Eye (tissue), 1 donor: ENCODE data around the gene PRKN.

ENCODE experiments used
- DNase-seq: peaks from one replicate; pipeline ENCODE4 v3.0.0-alpha.2; 2015

Gene PRKN

DNA sequence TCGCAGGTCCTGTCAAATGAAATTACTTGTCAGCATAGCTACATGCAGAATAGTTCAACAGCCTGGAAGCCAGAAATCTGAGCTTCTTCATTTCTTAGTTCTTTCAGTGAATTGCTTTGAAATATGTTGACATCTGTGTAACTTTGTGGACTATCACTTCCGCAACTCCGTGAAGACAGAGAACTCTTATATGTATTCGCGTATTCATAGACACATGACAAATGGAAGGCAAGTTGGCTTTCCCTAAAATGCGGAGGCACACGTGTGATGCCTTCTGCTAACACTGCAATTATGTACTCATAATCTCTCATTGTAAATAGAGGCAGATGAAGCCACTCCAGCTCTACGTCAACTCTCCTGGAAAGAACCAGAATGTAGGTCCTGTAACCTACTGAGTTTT, 701.5 kb downstream of the PRKN start:
- DNase-seq = peak; percentile 33

DNA sequence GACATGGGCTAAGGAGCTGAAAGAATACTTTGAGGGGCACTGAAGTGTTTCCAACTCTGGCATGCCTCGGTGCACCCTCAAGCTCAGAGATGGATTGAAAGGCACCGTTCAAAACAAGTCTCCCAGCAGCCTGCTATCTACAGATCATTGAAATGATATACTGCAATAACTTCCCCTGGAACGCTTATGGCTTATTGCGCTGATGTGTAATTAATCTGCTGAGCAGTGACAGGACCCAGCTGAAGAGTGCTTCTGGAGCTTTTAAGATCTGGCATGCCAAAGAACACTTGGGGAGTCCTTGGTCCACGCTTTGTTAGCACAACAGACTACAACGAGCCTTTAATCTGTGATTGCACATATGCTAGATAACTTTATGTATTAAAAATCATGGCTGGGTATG, 708.2 kb downstream of the PRKN start:
- peak; percentile 21 for DNase-seq

DNA sequence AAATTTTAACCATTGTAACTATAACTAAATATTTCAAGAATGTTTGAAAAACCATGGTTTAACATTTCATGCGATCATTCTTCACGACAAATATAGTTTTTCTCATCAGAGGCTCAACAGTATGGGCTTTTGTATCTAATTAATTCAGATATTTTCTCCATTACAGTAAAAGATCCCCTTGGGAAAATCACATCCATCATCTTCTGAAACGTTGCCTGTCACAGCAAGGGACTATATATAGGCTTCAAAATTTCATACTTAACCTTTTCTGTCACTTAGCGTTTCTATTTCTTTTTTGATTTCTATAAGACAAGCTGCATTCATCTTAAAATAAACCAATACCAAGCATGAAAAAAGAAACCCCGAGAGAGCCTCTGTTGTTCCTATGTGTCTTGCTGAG, 710.0 kb downstream of the PRKN start:
- no peak for DNase-seq

DNA sequence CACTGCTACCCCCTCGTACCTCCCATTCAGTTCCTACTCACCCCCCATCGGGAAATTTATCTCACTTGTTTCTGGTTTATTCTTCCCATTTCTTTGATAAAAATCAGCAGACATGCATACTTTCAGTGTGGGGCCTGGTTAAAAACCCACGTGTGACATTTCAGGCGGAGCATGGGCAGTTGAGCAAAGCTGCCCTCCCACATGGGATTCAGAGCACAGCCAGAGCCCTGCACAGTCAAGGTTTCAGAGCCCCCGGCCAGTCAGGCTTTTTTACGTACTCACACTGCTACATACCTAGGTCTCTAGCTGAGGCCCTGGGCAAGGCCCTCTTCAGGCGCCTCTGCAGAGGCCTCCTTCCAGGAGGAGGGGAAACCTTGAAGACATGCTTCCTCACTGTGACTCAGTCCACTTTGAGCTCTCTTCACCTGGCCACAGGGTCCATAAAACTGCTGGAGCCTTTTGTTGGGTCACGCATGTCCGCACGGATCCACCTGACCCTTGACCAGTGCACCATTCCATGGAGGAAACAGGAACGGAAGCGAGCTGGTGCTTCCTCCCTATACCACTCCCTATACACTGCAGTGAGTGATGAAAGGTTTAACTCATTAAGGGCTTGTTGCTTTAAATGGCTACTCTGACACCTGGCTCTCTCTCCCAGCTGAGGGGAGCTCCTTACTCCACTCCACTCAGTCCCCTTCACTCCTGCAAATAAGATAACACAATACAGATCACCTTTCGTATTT, 713.3 kb downstream of the PRKN start:
- DNase-seq = no peak

DNA sequence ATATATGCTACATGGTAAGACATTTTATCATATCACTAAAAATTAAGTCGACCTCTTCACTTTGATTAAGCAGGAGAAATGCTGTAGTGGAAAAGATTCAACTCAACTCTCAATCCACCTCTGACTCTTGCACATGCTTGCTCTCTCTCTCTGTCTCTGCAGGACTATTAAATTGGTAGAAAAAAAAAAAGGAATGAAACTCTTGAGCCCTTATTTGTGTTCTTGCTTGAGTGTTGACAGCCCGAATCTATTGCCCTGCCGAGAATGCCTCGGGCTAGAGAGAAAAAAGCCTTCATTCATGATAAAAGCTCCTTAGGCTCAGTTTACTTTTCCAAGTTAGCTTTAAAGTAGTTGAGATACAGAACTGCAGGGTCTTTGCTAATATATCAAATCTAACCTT, 722.2 kb downstream of the PRKN start:
- no peak for DNase-seq

DNA sequence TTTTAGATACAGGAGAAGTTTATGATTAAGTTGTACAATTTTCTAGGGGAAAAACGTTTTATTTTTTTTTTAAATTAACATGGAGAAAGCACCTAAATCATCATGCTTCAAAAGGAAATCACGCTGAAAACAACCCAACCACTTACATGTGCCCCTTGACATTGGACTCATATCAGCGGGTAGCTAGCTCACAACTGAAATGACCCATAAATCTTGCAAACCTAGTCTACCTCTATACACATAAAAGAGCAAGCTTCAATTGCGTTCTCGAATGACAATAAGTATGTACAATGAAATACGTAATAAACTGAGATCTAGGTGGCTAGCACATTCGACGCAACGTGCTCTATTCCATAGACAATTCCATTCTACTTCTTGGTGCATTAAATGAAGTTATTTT, 730.8 kb downstream of the PRKN start:
- no peak for DNase-seq

DNA sequence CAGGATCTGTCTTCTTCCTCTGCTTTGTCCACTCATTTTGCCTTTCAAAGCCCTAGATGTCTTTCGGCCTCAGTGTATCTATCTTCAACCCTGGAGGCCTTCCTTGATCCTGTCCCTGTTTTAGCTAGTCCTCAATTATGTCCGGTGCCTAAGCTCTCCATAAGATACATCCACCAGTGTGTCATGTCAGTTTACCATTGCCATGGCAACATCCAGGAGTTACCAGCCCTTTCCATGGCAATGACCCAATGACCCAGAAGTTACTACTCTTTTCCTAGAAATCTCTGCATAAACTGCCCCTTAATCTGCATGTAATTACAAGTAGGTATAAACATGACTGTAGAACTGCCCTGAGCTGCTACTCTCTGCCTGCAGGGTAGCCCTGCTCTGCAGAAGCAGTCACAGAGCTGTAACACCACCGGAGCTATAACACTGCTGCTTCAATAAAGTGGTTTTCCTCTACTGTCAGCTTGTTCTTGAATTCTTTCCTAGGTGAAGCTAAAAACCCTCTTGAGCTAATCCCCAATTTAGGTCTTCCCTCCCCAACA, 741.6 kb downstream of the PRKN start:
- peak; percentile 45 for DNase-seq

DNA sequence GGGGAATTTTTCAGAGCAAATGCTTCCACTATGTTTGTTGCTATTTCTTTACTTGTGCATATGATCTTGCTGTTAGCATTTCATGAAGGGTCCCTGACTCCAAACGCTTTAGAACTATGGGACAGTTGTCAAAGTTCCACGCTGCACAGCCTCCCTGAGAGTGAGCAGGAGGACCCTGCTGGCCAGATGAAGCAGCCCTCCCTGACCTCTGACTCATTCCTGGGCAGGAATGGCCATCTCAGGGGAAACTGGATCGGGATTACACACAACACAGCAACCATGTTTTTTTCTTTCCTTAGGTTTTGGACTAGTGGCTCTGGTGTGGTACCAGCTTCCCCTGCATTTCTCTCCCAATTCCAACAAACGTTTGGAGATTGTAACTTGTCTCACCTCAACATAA, 742.9 kb downstream of the PRKN start:
- no peak for DNase-seq

DNA sequence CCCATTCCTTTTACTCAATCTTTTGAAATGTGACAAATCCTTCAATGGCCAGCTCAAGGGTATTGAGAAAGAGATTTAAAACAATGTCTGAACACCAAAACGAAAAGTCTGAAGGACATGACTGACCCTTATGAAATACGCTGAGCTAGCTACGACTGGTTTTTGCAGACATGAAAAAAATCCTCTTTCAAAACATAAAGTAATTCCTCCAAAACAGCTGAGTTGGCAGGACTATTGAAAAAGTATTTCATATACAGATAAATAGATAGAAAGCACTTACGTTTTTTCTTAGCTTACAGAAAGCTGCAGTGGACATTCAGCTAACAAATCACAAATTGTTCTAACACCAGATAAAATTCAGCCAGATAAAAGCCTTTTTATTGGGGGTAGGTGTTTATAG, 751.0 kb downstream of the PRKN start:
- DNase-seq = no peak

DNA sequence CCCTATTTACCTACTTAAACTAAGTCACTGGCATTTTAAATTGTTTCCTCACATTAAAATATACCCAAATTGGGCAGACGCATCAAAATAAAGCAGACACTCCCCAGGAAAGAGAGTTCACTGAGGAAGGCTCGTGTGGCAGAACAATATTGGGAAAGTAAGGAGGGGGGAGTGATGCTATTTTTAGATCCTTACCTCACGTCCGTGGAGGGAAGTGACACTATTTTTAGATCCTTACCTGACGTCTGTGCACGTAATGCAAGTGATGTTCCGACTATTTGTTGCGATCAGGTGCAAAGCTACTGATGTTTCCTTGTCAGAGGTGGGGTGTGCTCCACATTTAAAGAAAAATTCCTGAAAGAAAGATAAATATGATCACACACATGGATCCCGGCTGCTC, 754.5 kb downstream of the PRKN start:
- no peak for DNase-seq

DNA sequence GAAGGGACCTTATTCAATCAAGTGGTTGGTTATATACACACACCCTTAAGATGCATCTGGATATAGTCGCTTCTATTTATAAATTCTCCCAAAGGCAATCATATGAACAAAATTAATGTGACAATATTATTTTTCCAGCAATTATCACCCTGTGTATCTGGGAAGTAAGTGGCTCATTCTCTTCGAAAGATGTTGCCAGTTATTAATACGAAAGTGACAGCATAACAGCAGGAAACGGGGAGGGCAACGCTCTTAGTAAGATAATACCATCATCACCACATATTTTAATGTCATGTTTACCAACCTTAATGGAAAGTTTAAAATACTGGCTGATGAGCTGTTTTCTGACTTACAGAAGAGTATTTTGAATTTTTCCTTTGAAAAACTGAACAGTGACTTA, 756.5 kb downstream of the PRKN start:
- no peak for DNase-seq

DNA sequence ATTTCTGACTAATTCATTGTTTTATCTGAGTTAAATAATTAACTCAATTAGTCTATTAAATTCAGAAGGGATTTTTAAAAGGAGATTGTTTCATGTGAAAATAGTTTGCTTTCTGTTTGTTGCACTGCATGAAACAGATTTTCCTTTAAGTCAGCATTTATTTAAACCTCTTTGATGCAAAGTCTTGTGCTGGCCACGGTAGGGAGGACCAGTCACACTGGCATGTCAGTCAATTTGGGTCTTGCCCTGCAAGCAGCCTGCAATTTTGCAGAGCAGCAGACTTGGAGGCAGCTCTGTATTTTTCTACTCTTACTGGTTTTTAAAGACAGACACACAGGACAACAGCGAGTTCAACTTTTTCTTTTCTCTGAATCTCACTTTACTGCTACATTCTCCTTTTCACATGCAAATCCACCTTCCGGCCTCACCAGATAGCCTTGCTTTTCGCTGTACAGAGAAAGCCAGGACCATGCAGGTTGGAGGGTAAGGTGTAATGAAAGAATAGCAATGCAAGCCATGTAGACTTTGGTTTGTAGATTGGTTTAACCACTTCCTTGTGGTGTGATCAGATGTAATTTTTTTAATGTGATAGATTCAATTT, 763.8 kb downstream of the PRKN start:
- no peak for DNase-seq

DNA sequence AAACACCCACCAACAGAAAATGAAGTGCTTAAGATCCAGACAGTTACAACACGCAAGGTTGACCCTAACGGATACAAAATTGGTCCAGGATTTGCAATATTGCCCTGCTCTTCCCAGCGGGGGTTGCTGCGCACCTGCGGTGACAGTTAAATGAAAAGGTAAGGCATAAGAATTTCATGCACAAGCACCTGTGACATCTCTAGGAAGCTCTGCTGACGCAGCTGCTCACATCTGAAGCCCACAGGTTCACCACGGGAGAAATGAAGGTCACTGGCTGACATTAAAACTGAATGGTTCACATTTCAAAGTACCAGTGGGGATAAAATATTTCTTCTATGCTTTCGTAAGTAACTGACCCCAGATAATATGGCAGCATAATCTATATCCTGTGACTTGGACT, 764.4 kb downstream of the PRKN start:
- DNase-seq = no peak

DNA sequence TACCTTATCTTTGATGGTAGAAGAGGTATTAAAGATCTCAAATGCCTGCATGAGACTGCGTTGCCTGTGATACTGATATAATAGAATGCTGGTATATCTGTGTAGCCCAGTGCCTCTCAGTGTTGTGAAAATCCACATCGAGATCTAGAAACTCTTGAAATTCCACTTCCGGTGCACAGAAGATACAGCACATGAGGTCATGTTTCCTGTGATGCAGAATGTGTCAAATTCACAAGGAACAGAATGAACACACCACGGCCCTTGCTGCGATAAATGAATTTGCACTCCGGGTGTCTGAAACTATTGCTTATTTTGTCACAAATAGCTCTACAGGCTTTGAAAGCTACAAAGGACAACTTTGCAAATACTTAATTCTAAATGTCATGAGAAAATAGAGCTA, 765.8 kb downstream of the PRKN start:
- DNase-seq = no peak

DNA sequence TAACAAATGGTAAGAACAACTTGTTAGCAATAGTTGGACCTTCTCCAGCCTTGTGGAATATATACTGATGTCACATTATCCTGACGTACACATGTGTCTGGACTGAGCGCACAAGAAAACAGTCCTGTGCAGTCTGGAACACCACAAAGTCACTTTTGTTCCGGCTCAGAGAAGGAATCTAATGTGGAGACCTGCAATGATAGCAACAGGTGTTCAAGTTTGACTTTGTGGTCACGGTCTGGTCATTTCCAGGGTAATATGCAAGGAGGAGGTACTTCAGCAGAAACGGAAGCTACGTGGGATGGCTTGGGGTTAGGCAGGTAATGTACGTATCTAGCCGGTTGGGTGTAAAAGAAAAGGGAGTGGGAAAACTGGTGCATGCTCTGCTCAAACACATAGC, 766.5 kb downstream of the PRKN start:
- DNase-seq = no peak

DNA sequence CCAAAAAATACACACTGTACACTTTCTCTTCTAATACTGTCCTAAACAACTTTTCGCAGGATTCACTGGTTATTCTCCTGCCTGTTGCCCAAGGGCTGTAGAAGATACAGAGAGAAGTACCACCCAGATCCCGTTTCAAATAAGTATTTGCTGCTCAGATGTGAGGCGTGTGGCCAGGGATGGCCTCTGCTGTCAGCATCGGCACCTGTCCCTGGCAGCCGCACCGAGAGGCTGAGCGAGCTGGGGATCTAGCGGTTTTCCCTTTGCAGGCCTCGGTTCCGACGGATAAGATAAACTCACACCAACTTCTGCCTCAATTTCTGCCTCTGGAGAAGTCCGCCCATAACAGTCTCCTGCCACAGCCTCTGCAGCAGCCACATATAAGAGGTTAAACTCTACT, 768.5 kb downstream of the PRKN start:
- DNase-seq = no peak

DNA sequence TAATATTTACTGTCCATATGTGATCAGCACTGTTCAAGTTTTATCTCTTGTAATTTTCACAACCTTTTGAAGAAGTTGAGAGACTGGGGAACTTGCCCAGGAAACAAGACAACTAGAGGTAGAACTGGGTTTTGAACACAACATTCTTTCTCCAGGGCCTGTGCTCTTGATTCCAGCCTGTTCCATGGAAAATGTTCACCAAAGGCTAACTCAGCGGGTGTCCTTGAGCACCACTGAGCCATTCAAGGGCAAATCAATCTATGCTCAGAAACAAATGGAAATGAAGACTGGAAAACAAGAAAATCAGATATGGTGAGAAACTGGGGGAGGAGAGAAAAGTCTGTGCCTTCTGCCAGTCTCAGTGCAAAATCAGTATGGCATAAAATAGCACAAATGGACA, 771.5 kb downstream of the PRKN start:
- no peak for DNase-seq

DNA sequence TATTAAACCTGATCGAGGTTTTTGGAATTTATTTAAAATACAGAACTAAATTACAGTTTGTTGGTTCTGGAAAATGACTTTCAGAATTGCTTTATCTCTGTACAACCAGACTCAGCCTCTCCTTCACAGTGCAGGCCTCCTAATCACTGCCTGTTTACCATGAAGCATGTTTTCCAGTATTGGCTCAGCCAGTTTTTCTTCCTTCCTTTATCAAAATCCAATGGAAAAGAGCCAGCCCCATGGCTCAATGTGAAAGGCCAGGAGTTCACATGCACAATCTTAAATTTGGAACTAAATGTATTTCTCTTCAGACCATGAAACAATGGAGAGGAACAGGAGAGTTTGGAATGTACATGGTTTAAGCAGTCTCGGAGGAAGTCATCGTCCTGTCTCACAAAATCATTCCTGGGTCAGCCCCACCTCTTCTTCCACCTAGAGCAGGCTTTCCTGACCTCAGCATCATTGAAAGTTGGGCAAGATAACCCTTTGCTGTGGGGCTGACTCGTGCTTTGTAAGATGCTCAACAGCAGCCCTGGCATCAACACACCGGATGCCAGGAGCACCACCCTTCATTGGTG, 772.8 kb downstream of the PRKN start:
- no peak for DNase-seq

DNA sequence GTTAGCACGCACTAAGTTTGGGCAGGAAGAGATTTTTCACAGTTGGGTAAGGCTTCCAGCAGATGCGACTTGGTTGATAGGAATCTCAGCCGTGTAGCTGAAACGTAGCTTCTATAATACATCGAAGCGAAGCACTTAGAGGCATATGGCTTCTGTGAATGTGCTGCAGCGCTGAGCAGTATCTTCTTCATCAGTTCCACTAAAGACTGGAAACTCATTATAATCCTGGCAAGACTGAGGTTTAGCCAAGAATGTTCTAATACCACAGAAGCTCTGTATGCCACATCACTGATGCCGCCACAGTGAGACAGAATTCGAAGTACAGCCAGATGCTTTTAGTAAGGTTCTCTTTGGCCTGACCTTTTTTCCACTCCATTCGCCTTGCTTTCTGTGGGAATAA, 773.5 kb downstream of the PRKN start:
- DNase-seq = peak; percentile 9

DNA sequence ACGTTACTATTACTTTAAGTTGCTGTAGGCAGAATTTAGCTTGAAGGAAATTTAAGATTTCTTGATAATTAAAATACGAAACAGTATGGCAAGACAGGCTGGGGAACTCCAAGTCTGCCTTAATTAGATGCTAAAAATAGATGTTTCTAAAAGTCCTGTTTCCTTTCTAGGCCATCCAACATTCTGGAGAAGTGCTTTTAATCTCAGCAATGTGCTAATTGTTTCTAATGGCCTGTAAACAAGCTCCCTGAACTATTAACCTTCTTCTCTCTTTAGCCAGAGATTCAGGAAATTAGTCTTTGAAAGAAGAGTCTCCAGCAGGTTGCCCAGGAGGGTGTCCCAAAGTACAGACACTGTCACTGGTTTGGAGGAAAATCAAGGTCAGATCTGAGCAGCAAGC, 776.4 kb downstream of the PRKN start:
- DNase-seq = peak; percentile 66

DNA sequence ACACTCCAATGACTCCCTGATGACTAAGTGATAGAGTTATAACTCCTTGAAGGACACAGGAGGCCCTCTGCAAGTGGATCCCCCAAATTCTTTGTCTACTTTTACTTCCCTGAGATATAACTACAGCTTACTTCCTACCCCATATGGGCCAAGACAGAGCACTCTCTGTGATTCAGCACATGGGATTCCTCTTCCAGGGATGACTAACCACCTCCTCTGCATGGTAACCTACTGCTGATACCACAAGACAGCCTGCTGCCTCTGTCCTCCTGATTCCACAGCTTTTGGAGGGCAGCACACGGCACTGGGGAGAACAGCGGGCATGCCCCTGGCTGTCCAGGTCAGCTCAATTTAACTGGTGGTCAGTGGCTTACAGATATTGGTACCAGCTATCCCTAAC, 778.0 kb downstream of the PRKN start:
- no peak for DNase-seq

DNA sequence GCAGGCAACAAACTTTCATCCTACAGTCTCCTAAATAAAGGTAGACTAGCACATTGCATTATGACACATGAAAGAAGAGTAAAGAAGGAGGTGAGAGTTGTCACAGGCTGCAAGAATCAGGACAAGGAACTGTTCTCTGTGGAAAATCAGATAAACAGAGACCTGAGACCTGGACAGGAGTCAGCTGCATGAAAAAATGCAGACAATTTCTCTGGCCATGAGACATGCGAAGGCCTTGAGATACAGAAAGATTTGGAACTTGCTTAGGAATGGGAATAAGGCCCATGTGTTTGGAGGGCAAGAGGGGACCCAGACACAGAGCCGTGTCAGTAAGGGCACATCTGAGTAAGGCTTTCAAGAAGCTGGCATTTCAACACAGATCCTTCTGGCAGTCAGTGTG, 779.1 kb downstream of the PRKN start:
- no peak for DNase-seq

DNA sequence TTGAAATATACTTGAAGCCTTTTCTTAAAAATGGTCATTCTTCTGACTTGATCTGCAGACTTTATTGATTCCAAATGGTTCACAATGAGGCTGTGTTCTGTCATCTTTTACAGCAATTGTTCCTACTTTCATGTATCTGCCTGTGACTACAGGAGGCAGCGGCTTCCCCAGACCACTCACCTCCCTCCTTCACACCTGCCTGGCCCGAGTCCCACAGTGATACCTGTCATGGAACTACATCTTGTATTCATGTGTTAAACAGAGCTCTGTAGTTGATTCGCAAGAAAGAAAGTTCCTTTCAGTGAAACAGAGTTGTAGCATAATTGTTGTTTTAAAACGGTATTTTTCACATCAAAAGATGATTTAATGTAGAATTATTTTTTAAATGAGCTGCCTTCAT, 780.2 kb downstream of the PRKN start:
- DNase-seq = no peak

DNA sequence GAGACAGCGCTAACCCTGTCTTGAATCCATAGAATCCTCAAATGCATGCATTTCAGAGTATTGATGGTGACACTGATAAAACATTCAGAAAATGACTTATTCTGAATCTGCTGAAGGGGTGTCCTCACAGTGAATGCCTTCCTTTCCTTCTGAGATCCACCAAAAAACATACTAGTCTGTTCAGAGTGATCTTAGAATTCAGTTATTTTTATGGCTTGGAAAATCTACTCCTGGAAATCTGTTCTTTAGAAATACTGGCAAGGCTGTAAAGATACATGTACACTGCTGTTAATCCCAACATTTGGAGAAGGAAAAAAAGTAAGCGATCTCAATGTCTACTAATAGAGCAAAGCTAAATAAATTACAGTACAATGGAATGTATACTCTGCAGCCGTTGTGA, 781.1 kb downstream of the PRKN start:
- DNase-seq = peak; percentile 9

DNA sequence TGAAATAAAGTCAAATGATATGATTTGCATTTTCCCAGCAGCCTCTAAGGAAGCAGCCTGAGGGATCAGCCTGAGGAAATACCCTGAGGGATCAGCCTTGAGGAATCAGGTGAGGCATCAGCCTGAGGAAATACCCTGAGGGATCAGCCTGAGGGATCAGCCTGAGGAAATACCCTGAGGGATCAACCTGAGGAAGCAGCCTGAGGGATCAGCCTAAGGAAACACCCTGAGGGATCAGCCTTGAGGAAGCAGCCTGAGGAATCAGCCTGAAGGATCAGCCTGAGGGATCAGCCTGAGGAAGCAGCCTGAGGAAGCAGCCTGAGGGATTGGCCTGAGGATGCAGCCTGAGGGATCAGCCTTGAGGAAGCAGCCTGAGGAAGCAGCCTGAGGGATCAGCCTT, 784.0 kb downstream of the PRKN start:
- DNase-seq = no peak
